ENCODE results near the gene RAB41.
"Not testable (repeated sequence)": the region's sequence is repeated elsewhere in the genome, so short reads cannot be mapped to it uniquely, and the experiment has no call there.

RAB41 gene

GRCh38 chrX:70281951-70282350 is at the start of gene RAB41:
Gene RAB41 (plus strand): TSS chrX:70282172. CDS start chrX:70282218, 46 bp downstream.
- no peak for DNase-seq

DNA sequence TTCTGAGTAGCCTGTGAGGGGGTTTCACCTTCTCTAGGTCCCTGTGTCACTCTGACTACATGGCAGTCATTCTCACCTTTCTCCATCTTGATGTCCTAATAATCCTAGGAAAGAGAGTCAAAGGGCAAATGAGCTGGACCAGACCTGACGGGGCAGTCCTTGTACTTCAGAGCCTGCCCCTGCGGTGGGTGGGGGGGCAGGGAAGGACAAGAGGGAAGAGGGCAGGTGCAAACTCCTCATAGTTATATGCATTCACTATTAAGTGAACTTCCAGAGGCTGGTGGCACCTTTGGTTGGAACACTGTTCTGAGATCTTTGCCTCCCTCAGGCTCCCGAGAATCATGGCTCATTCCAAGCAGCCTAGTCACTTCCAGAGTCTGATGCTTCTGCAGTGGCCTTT is 47.6 kb upstream of the RAB41 start, which contains the start of gene AWAT1:
Gene AWAT1 (plus strand): TSS at position 301 of the 400 bp plus-strand sequence. CDS start 41 bp downstream, at position 342.
- DNase-seq: no peak

GRCh38 chrX:70240751-70241150 is 41.2 kb upstream of the RAB41 start:
- DNase-seq: no peak

DNA sequence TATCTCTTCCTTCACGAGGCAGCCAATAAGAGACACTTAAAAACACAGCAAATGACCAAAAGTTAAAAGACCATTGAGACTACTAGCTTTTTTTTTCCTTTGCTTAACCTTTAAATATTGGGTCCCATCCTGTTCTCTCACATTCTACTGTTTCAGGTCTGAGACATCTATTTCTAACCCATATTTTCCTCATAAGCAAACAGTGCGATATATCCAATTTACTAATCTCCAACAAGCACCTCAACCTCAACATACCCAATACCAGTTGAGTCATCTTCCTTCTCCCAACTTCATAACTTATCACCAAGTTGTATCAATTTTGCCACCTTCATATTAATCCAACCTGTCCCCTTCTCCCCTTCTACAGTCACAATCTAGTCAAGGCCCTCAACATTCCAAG is 40.5 kb upstream of the RAB41 start:
- no peak for DNase-seq

- DNase-seq: not testable (repeated sequence)
Measured at GRCh38 chrX:70243601-70244000, 38.4 kb upstream of the RAB41 start.

DNA sequence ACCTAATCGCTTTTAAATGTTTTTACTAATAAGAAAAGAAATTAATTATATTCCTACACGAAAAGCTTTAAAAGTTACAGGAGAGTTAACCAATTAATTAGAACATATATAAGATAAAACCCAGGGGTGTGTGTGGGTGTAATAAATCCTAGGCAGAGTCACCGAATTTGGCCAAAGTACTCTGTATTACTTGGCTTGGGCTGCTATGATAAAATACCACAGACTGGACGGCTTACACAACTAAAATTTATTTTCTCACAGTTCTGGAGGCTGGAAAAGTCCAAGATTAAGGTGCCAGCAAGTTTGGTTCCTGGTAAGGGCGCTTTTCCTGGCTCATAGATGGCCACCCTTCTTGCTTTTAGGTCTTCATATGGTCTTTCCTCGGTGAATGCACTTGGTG is 37.1 kb upstream of the RAB41 start:
- no peak for DNase-seq

DNA sequence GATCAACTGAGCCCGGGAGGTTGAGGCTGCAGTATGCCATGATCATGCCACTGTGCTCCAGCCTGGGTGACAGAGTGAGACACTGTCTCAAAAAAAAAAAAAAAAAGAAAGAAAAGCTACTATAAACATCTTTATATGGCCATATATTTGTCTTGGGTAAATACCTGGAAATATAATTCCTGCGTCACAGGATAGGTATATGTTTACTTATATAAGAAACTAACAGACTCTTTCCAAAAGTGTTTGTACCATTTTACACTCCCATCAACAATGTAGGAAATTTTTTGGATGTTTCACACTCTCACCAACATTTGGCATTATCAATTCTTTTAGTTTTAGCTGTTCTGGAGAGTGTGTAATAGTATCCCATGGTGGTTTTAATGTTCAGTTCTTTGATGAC is 34.7 kb upstream of the RAB41 start:
- no peak for DNase-seq

DNA sequence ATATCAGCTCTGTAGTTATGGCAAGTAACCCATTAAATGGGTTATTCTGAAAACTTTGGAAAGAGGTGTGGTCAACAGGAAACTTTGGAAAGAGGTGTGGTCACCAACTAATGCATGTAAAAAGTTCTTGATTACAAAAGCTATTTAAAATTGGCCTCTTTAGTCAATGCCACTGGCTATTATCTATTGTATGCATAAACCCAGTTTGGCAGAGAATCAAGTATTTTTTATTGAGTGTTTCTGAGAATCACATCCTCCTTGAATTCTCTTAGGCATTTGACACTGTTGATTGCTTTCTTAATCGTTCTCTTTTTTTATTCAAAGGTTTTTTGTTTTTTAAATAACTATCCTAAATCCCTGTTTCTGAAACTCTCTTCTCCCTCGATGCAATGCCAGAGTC is 29.5 kb upstream of the RAB41 start:
- no peak for DNase-seq

DNA sequence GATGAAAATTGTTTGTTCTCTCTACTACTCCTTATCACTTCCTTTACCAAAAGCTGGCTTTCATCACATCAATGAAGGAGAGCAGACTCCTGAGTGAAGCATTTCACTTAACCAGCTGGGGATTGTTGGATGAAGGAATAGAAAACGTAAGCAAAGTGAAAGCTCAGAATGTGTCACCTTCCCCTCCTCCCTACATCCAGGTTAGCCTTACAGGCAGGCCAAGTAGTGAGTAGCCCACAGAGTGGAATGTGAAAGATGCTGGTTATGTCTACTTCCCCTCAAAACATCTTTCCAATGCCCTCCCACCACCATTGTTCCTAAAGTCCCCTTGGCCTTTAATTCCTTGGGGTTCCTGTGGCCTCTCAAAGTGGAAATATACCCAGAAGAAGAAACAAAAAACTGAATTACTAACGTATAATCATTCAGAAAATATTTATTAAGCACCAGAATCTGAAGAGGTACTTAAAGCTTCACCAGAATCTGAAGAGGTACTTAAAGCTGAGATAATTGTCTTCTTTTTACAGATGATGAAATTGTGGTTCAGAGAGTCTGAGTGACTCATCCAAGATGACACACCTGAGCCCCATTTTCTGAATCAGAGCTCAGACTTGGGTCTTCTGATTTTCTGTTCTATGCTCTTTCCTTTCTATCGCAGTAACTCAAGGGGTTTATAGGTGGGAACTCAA is 28.5 kb upstream of the RAB41 start:
- no peak for DNase-seq

- no peak for DNase-seq
Measured at GRCh38 chrX:70254063-70254400, 27.9 kb upstream of the RAB41 start.

DNA sequence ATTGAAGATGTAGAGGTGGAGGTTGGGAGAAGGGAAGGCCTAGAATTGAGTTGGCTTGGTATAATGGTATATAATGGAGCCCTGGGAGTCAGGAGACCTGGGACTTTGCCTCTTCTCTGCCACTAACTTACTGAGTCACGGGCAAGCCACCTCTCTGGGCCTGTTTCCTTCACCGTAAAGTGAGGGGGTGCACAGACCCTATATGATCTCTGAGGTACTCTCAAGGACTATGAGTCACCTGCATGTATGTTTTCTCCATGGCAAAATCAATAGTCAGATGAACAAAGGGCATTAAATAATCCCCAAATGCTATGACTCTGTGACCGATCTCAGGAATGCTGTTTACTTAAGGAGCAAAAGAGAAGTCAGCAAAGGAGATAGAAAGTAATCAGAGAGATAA is 27.1 kb upstream of the RAB41 start:
- no peak for DNase-seq

GRCh38 chrX:70255452-70255851 is 26.5 kb upstream of the RAB41 start:
- no peak for DNase-seq

DNA sequence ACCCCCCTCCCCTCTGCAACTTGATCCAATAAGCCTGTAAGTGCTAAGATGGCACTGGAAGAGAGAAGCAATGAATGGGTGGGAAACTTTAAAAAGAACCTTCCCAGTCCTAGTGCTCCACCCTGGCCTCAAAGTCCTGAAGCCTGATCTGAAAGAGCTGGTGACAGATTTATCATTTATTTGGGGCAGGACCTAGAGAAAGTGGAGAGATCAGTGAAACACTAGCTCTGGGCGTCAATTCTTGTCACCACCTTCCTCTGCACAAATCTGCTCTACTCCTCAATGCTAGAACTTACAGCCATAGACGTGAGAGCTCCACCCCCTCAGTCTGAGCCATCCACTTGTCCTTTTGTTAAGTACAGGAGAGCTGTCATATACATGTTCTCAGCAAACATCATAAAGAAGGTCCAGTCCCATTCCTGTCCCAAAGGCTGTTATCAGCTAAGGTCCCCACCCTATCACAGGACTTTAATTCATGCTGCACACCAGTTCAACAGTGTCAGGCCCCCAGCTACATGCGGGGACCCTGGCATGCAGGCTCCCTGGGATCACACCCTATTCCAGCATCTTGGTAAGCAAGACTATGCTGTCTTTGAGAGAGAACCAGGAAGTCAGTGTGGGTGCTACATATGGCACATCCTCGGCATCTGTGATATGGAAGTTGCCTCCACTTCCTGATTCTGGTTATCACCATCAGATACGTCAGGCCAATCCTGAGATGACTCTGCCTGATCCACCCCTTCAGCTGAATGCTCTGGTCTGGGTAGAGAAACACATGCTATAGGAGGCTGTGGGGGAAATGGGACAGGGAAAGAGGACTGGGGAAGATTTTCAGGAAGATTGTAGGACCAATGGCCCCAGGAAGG is 24.3 kb upstream of the RAB41 start:
- no peak for DNase-seq

DNA sequence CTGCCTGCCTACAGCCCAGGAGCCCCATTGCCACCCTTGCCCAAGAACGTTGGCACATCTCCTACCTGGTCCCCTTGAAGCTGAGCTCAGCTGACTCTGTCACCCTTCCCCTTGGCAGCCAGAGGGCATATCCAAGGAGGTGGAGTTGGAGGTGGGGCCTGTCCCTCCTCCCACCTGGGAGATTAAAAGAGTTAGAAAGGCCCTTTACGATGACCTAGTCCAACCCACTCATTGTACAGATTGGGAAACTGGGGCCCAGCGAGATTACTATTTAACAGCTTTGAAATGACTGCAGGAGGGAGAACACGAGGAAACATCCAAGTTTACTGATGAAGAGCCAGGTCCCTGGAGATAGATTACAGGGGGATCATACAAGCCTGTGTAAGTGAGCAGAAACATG is 21.9 kb upstream of the RAB41 start, which contains the start of gene P2RY4:
Gene P2RY4 (minus strand): TSS at position 101 of the 400 bp plus-strand sequence. CDS start 580 bp downstream, outside the sequence.
- DNase-seq: no peak

DNA sequence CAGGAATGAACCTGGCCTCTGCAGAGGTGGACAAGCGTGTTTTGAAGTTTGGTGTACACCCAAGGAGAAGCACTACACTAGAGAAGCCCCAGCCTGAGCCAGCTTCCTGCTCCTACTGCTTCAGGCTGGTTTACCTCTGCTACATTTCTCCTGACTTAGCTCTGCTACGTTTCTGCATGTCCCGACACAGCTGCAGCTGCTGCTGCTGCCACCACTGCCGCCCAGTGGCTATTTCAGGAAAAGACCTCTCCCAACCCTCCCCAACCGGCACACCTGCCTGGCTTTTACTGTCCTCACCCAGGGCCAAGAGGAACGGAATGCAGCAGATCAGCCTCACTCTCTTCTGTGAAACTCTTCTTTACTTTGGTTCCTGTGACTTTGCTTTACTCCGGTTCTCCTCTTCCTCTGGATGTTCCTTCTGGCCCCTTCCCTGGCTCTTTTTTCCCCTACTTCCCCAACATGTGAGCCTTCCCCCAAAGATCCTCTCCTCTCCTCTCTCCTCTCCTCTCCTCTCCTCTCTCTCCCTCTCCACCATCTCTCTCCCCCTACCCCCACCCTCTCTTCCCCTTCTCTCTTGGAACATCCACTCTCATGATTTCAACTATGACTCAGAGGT is 18.9 kb upstream of the RAB41 start:
- no peak for DNase-seq

GRCh38 chrX:70264784-70265183 is 17.2 kb upstream of the RAB41 start:
- DNase-seq: no peak

- no peak for DNase-seq
Measured at GRCh38 chrX:70268034-70268433, 13.9 kb upstream of the RAB41 start, which contains the start of gene ARR3. Gene ARR3 (plus strand): TSS chrX:70268334. CDS start chrX:70269386, 1,052 bp downstream.

DNA sequence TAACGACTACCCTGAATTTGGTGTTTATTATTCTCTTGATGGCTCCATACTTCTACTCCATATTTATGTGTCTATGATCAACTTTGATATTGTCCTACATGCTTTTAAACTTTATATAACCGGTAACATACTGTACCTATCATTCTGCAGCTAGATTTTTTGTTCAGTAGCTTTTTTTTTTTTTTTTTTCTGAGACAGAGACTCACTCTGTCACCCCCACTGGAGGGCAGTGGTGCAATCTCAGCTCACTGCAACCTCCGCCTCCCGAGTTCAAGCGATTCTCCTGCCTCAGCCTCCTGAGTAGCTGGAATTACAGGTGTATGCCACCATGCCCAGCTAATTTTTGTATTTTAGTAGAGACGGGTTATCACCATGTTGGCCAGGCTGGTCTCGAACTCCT is 7.9 kb upstream of the RAB41 start:
- not testable (repeated sequence) for DNase-seq

- DNase-seq: no peak
Measured at GRCh38 chrX:70279081-70279480, 2.9 kb upstream of the RAB41 start.

GRCh38 chrX:70280573-70280972 is 1.4 kb upstream of the RAB41 start:
- no peak for DNase-seq

DNA sequence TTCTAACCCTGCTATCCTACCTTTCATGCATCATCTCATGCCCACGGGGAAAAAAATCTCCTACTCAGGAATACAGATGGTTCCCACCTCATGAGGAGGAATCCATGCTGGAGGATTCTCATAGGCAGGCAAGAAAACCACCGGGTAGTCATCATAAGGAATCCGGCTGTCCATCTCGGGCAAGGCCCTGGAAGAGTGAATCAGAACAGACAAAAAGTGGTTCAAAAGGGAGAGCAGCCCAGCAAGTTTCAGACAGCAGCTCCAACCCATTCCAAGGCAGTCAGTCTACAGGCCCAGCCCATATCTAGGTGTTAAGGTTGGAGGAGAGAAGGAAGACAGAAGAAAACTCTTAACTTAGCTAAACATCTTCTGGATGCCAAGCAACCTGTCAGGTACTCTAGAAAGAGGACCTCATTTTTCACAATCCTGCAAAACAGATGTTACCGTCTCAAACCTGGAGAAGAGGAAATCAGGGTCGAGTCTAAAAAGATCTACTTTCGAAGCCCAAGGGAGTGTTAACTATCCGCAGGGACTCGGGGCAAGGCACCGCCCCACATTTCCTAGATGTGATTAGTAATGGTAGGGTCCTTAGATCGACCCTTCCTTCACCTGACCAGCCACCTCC is 7.3 kb downstream of the RAB41 start:
- DNase-seq: no peak

GRCh38 chrX:70289793-70290770 is 8.1 kb downstream of the RAB41 start, which contains the start of the genes KIF4A and PDZD11:
Gene KIF4A (plus strand): TSS chrX:70290104. CDS start chrX:70290459, 355 bp downstream.
Gene PDZD11 (minus strand): TSS chrX:70289927. CDS start chrX:70289341, 586 bp downstream.
- peak; percentile 55 for DNase-seq
